K562 (cell line): ENCODE results near the gene SRPK1. TPM values are rescaled to one million over a fixed set of nuclear protein-coding genes. Genes with fewer than 3 reads are reported as not detected.

Experiments used
- ATF7 ChIP-seq: fragments of 450-650 bp; IDR thresholded peaks from 2 replicates; pipeline ENCODE4 v1.7.1; 2014; ENCODE audit warnings: mild to moderate bottlenecking, moderate library complexity
- CEBPB ChIP-seq: fragments of 450-650 bp; IDR thresholded peaks from 2 replicates; pipeline ENCODE4 v1.6.1; 2016; ENCODE audit warnings: missing genetic modification characterization, missing compliant biosample characterization
- ESRRB ChIP-seq: fragments of 250-450 bp; sonication (Bioruptor Pico); IDR thresholded peaks from 2 replicates; pipeline ENCODE4 v1.5.0; 2020; ENCODE audit warnings: mild to moderate bottlenecking, moderate library complexity, borderline replicate concordance
- MAFG ChIP-seq: fragments of 450-650 bp; conservative IDR thresholded peaks from 2 replicates; pipeline ENCODE4 v1.6.1; 2016; ENCODE audit warnings: missing genetic modification characterization, missing compliant biosample characterization
- PHTF2 ChIP-seq: fragments of 250-450 bp; sonication (Bioruptor Pico); IDR thresholded peaks from 2 replicates; pipeline ENCODE4 v1.5.0; 2021; ENCODE audit warnings: mild to moderate bottlenecking
- POU5F1 ChIP-seq: fragments of 150-350 bp; IDR thresholded peaks from 2 replicates; pipeline ENCODE4 v1.6.1; 2014; ENCODE audit warnings: borderline replicate concordance, low read length, low read depth, mild to moderate bottlenecking; ENCODE audit not compliant: partially characterized antibody
- RFX1 ChIP-seq: fragments of 450-650 bp; IDR thresholded peaks from 2 replicates; pipeline ENCODE4 v1.6.1; 2016; ENCODE audit warnings: mild to moderate bottlenecking, moderate library complexity
- SP1 ChIP-seq: sonication (generic); formaldehyde crosslinking; IDR thresholded peaks from 2 replicates; pipeline ENCODE4 v1.8.1; 2022; ENCODE audit warnings: mild to moderate bottlenecking, missing genetic modification reagents
- ZBTB1 ChIP-seq: sonication (generic); formaldehyde crosslinking; IDR thresholded peaks from 2 replicates; pipeline ENCODE4 v1.8.1; 2023; ENCODE audit warnings: missing genetic modification reagents, low read depth, mild to moderate bottlenecking, borderline replicate concordance
- ZNF124 ChIP-seq: sonication (generic); formaldehyde crosslinking; IDR thresholded peaks from 2 replicates; pipeline ENCODE4 v1.8.1; 2022; ENCODE audit warnings: missing genetic modification reagents
- ZNF583 ChIP-seq: fragments of 250-450 bp; sonication (Bioruptor Pico); IDR thresholded peaks from 2 replicates; pipeline ENCODE4 v1.4.0; 2020
- polyA plus RNA-seq, 8 experiments: library from polyadenylated mRNA; depleted of rRNA in 4 of 8; stranded (reverse) in 5 of 8; unstranded in 3 of 8; fragments of >200 nt; fragmentation: Nextera tagmentation in 2 of 8; fragmentation: Illumina TruSeq in 1 of 8; extraction: Ambion mirVana in 2 of 8; extraction: Trizol in 1 of 8; gene quantifications; 2 replicates each; pipeline versions ENCODE4 v1.2.1 to v1.2.3, GENCODE V29; 2011 to 2014; ENCODE audit warnings: inconsistent platforms in 1 of 8, missing spikeins in 1 of 8
- total RNA-seq, 7 experiments: library from RNA; depleted of rRNA in 6 of 7; stranded (reverse); fragments of >200 nt in 6 of 7; fragmentation: Illumina TruSeq in 2 of 7; extraction: Trizol in 2 of 7; gene quantifications; 2 replicates each; pipeline versions ENCODE4 v1.2.1 to v1.2.3, GENCODE V29; 2011 to 2021; ENCODE audit warnings: low replicate concordance in 1 of 7
- TF ChIP-seq, protein P1 (sequence below), 3 experiments: fragments of 200-800 bp in 1 of 3; sonication (Bioruptor generic) in 1 of 3; sonication (generic) in 1 of 3; formaldehyde crosslinking in 1 of 3; IDR thresholded peaks; 2 replicates each; pipeline versions ENCODE4 v1.6.1 to v1.8.0; 2016 to 2022; ENCODE audit warnings: mild to moderate bottlenecking in 2 of 3, missing compliant biosample characterization in 2 of 3, missing genetic modification characterization in 2 of 3, missing genetic modification reagents in 1 of 3
- TF ChIP-seq, protein P2 (sequence below): fragments of 250-450 bp; sonication (Bioruptor Pico); IDR thresholded peaks from 2 replicates; pipeline ENCODE4 v1.4.0; 2020; ENCODE audit warnings: mild to moderate bottlenecking, moderate library complexity, borderline replicate concordance
- TF ChIP-seq, protein P3 (sequence below): fragments of 450-650 bp; IDR thresholded peaks from 2 replicates; pipeline ENCODE4 v1.6.1; 2018; ENCODE audit warnings: mild to moderate bottlenecking, low read depth; ENCODE audit not compliant: partially characterized antibody
- TF ChIP-seq, protein P4 (sequence below): sonication (generic); formaldehyde crosslinking; IDR thresholded peaks from 2 replicates; pipeline ENCODE4 v1.8.0; 2023; ENCODE audit warnings: missing genetic modification reagents, mild to moderate bottlenecking, borderline replicate concordance

The SRPK1 gene
- total and polyA plus RNA-seq, 9 of the 15 experiments (the other 6 are each of a cell fraction or from before 2014, with no cell fraction given): 99.6 to 185 (median 159) TPM

DNA sequence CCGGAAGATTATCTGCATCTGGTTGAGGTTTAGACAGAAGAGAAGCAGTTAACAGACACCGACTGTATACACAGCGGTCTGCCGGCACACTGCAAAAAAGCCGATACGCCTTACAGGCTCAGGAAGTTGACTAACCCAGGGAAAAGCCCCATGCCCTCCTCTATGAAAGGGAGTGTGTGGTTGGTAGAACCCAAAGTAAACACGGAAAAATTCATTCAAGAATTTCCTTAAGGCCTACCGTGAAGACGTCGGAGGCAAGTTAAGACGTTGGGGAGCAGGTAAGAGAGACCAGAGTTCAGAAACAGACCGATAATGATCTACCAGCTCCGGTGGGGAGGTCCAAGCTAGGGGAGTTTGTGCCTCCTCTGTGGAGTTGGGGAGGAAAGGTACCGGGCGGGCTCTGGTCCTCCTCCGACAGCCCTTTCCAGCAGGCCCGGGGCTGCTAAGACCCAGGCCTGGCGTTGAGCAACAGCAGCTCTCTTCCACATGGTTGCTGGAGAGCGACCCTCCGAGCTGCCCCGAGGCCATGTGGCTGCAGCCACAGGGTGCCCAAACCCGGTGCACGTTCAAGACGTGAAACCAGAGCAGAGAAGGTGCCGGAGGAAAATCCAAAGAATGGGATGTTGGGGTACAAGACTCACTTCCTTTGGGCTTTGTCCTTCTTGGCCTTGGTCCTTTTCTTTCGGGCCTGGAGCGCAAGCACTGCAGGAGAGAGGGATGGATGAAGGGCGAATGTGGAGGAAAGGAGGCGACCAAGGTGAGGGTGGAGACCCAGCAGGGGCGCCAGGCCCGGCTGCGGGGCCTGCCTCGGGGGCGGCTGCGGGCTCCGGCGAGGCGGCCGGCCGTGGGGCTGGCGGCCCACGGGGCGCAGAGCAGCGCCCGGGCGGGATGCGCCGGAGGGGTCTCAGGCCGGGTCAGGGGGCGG is 809 bp downstream of the SRPK1 start (continued):
- TF ChIP-seq, protein P1, sequence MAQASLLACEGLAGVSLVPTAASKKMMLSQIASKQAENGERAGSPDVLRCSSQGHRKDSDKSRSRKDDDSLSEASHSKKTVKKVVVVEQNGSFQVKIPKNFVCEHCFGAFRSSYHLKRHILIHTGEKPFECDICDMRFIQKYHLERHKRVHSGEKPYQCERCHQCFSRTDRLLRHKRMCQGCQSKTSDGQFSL (CRISPR knock-in tag; IDR thresholded peaks at IDR 0.05): 0 out of 2 replicates have a peak, but pooled peaks have one; percentile 14
- TF ChIP-seq, protein P1 (tag; IDR thresholded peaks at IDR 0.05): no peak
- no peak for TF ChIP-seq MAFG (tag)
- peak; percentile 28; the same call in 1 of the 2 replicates for TF ChIP-seq ATF7
- TF ChIP-seq, protein P2, sequence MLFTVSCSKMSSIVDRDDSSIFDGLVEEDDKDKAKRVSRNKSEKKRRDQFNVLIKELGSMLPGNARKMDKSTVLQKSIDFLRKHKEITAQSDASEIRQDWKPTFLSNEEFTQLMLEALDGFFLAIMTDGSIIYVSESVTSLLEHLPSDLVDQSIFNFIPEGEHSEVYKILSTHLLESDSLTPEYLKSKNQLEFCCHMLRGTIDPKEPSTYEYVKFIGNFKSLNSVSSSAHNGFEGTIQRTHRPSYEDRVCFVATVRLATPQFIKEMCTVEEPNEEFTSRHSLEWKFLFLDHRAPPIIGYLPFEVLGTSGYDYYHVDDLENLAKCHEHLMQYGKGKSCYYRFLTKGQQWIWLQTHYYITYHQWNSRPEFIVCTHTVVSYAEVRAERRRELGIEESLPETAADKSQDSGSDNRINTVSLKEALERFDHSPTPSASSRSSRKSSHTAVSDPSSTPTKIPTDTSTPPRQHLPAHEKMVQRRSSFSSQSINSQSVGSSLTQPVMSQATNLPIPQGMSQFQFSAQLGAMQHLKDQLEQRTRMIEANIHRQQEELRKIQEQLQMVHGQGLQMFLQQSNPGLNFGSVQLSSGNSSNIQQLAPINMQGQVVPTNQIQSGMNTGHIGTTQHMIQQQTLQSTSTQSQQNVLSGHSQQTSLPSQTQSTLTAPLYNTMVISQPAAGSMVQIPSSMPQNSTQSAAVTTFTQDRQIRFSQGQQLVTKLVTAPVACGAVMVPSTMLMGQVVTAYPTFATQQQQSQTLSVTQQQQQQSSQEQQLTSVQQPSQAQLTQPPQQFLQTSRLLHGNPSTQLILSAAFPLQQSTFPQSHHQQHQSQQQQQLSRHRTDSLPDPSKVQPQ (CRISPR knock-in tag): no peak
- TF ChIP-seq SP1: no peak; the same call in 1 of the 2 replicates
- TF ChIP-seq ZNF124: no peak
- TF ChIP-seq PHTF2 (CRISPR knock-in tag): 0 out of 2 replicates have a peak, but pooled peaks have one; percentile 22
- TF ChIP-seq, protein P3, sequence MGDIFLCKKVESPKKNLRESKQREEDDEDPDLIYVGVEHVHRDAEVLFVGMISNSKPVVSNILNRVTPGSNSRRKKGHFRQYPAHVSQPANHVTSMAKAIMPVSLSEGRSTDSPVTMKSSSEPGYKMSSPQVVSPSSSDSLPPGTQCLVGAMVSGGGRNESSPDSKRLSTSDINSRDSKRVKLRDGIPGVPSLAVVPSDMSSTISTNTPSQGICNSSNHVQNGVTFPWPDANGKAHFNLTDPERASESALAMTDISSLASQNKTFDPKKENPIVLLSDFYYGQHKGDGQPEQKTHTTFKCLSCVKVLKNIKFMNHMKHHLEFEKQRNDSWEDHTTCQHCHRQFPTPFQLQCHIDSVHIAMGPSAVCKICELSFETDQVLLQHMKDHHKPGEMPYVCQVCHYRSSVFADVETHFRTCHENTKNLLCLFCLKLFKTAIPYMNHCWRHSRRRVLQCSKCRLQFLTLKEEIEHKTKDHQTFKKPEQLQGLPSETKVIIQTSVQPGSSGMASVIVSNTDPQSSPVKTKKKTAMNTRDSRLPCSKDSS: no peak
- TF ChIP-seq POU5F1: no peak
- TF ChIP-seq CEBPB (tag): peak; percentile 78
- no peak for TF ChIP-seq RFX1
- no peak for TF ChIP-seq ZBTB1 (CRISPR knock-in tag)
- TF ChIP-seq, protein P4, sequence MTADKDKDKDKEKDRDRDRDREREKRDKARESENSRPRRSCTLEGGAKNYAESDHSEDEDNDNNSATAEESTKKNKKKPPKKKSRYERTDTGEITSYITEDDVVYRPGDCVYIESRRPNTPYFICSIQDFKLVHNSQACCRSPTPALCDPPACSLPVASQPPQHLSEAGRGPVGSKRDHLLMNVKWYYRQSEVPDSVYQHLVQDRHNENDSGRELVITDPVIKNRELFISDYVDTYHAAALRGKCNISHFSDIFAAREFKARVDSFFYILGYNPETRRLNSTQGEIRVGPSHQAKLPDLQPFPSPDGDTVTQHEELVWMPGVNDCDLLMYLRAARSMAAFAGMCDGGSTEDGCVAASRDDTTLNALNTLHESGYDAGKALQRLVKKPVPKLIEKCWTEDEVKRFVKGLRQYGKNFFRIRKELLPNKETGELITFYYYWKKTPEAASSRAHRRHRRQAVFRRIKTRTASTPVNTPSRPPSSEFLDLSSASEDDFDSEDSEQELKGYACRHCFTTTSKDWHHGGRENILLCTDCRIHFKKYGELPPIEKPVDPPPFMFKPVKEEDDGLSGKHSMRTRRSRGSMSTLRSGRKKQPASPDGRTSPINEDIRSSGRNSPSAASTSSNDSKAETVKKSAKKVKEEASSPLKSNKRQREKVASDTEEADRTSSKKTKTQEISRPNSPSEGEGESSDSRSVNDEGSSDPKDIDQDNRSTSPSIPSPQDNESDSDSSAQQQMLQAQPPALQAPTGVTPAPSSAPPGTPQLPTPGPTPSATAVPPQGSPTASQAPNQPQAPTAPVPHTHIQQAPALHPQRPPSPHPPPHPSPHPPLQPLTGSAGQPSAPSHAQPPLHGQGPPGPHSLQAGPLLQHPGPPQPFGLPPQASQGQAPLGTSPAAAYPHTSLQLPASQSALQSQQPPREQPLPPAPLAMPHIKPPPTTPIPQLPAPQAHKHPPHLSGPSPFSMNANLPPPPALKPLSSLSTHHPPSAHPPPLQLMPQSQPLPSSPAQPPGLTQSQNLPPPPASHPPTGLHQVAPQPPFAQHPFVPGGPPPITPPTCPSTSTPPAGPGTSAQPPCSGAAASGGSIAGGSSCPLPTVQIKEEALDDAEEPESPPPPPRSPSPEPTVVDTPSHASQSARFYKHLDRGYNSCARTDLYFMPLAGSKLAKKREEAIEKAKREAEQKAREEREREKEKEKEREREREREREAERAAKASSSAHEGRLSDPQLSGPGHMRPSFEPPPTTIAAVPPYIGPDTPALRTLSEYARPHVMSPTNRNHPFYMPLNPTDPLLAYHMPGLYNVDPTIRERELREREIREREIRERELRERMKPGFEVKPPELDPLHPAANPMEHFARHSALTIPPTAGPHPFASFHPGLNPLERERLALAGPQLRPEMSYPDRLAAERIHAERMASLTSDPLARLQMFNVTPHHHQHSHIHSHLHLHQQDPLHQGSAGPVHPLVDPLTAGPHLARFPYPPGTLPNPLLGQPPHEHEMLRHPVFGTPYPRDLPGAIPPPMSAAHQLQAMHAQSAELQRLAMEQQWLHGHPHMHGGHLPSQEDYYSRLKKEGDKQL: no peak
- TF ChIP-seq ESRRB (CRISPR knock-in tag): no peak
- no peak for TF ChIP-seq ZNF583 (CRISPR knock-in tag)
